H7 (cell line): ENCODE data around the gene ANKRD55. TPM values are rescaled to one million over a fixed set of nuclear protein-coding genes. Genes with fewer than 3 reads are reported as not detected.
"Not testable (repeated sequence)": the region's sequence is repeated elsewhere in the genome, so short reads cannot be mapped to it uniquely, and the experiment has no call there.

ENCODE experiments used
- DNase-seq: peaks from one replicate; pipeline ENCODE4 v3.0.0; 2012
- H3K27me3 ChIP-seq: 2 replicates; pipeline ENCODE4 v1.6.0; 2011; ENCODE audit warnings: mild to moderate bottlenecking, low read length; ENCODE audit not compliant: control insufficient read depth, insufficient read depth
- H3K36me3 ChIP-seq: replicated peaks from 2 replicates; pipeline ENCODE4 v1.5.1; 2011; ENCODE audit warnings: low read length; ENCODE audit not compliant: control insufficient read depth, insufficient read depth
- H3K4me3 ChIP-seq: 2 replicates; pipeline ENCODE4 v1.5.1; 2011; ENCODE audit warnings: low read depth, mild to moderate bottlenecking, control low read depth, low read length, moderate library complexity; ENCODE audit not compliant: insufficient read depth
- total RNA-seq: library from RNA; depleted of rRNA; stranded (reverse); fragments of >200 nt; shearing (Covaris generic); gene quantifications from 2 replicates; pipeline ENCODE4 v1.2.3, GENCODE V29; 2014

The ANKRD55 gene
- total RNA-seq, 1 experiment from 2014 or later = not detected

DNA sequence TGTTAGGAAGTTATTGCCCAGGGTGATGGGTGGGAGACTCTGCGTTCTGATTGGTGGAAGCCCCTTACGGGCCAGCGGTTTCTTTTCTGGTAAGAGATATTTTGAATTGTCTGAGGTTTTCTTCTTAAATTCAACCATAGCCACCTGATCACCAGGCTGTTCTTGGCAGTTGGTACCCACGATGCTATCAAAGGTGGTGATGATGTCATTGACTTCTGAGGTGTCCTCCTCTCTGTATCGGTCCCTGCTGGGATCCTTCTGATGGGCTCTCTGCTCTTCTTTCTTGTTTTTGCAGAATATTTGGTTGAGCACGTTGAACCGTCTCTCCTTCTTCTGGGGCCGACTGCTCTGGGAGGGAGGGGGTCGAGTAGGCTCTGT is 121.7 kb downstream of the ANKRD55 start:
- Histone ChIP-seq H3K27me3 (no peaks in the 10 kb centered on the region), H3K4me3 (no peak overlapping the region), H3K36me3 (no peaks in the 10 kb centered on the region)
- DNase-seq = no peak

DNA sequence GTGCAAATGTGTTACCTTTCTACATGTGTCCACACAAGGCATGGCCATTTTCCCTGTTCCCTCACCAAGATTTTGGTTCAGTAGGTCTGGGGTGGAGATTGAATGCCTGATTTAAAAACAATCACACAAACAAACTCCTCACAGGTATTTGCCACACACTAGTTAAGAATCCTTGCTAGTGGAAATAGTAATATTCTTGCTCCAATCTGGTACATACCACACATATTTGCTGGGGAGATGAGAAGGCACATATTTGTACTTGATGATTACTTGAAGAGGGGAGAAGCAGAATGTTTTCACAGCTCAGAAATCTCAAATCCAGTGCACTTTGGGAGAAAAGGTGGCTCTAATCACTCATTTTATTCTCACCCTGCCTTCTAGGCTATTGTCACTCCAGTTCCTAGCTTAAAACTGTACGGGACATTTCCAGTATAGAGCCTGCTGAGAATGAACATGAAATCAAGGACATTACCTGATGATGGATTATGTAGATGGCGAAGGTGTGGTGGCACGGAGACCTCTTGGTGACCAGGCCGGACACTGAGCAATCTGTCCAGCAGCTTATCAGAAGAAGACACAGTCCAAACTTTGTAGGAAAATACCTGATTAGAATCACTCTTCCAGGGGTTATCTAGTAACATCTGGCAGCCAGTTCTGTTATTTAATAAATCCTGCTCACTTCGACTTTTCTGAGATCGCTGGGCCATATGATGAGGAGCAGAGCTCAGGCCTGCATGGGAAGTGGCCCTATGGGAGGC is 122.3 kb downstream of the ANKRD55 start:
- no peak for DNase-seq

DNA sequence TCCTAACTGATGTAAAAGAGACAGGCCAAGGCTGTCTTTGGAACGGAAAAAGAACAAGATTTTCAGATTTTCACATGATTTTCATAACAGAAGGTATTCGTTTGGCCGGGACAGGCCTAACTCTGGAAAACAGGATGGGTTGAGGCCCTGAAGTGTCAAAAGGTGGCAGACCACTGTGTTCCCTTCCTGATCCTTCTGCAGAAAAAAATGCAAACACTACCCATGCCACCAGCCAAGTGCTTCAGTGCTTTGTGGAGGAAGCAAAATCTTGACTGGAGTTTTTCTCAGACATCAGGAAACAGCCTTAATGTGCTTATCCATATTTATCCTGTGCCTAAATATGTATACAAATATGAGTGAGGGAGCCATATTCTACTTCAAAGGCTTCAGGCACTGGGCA is 124.9 kb downstream of the ANKRD55 start:
- DNase-seq = no peak
- no peak overlapping the region for H3K4me3 ChIP-seq
- no peaks in the 10 kb centered on the region for H3K27me3 ChIP-seq
- H3K36me3 ChIP-seq = no peaks in the 10 kb centered on the region

More for the DNA sequence above, 122.3 kb downstream of the ANKRD55 start:
- H3K27me3 ChIP-seq = no peaks in the 10 kb centered on the region
- H3K4me3 ChIP-seq = no peak overlapping the region
- no peaks in the 10 kb centered on the region for H3K36me3 ChIP-seq

DNA sequence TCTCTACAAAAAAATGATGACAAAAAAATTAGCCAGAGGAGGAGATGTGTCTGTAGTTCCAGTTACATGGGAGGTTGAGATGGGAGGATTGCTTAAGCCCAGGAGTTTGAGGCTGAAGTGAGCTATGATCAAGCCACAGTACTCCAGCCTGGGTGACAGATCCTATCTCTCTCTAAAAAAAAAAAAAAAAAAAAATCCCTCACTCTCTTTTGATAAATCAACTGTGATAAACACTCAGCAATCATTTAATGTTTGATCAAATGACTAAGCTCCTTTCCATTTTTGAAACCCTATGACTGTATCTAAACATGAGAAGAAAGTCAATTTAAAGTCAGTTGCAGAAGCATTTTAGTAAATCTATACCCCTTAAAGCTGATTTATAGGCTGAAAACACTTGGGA is 126.3 kb downstream of the ANKRD55 start:
- Histone ChIP-seq H3K36me3 (no peaks in the 10 kb centered on the region), H3K27me3 (no peaks in the 10 kb centered on the region), H3K4me3 (no peak overlapping the region)
- DNase-seq = no peak

DNA sequence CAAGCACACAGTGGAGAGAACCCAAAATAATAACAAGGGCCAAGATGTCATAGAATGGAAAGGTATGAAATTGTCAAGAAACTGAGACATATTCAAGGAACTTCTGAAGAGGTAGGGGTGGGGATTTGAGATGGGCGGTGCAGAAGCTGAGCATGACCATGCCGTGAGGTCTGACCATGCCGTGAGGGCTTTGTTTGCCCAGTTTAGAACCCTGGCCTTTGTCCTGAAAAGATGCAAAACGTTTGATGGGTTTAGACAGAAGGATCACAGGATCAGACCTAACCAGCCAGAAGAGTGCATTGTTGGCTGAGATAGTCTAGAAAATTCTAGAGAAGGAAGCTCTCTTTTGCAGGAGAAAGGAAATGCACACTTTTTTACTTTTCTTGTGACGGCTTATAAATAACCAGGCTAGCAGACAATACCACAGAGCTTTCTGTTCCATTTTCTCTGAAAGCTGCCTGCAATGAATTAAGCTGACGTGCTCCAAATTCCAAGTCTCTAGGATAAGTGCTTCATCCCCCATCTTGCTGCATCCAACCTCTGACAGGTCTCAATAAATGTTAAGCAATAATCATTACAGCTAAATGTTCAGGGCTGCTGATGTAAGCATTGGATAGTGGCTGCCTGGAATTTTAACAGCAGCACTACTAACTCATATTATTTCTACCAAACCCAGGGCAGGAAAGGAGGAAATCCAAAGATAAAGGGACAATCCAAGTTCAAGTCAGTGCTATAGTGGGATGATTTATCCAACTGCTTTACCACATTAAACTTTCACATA is 127.4 kb downstream of the ANKRD55 start:
- Histone ChIP-seq H3K27me3 (no peaks in the 10 kb centered on the region), H3K4me3 (no peak overlapping the region), H3K36me3 (no peaks in the 10 kb centered on the region)
- no peak for DNase-seq

DNA sequence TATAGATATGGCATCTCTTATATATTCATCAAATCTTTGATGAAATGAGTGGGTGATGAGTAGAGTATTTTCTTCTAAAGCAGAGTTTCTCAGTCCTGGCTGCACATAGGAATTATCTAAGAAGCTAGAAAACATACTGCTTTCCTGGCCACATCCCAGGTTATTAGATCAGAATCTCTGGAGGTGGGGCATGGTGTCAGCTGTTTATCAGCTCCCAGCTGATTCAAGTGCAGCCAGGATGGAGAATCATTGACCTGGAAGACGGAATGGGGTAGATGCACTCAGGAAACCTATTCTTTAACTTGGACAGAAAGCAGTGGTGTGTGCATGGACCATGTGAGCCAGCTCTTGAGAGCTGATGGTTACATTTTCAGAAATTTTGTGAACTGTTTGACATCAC is 130.2 kb downstream of the ANKRD55 start:
- DNase-seq = no peak
- H3K27me3 ChIP-seq = no peaks in the 10 kb centered on the region
- no peak overlapping the region for H3K4me3 ChIP-seq
- no peaks in the 10 kb centered on the region for H3K36me3 ChIP-seq

DNA sequence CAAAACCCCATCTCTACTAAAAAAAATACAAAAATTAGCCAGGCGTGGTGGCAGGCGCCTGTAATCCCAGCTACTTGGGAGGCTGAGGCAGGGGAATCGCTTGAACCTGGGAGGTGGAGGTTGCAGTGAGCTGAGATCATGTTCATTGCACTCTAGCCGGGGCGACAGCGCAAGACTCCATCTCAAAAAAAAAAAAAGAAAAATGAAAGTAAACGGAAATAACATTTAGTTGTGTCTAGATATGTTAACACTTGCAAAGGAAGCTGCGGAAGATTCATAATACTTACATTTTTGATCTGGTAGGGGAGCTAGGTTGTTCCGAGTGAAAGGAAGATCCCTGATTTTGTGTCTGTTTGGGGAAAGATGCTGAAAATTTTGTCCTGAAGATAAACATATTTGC is 130.9 kb downstream of the ANKRD55 start:
- H3K27me3 ChIP-seq, H3K36me3 ChIP-seq, H3K4me3 ChIP-seq, DNase-seq: not testable (repeated sequence)

DNA sequence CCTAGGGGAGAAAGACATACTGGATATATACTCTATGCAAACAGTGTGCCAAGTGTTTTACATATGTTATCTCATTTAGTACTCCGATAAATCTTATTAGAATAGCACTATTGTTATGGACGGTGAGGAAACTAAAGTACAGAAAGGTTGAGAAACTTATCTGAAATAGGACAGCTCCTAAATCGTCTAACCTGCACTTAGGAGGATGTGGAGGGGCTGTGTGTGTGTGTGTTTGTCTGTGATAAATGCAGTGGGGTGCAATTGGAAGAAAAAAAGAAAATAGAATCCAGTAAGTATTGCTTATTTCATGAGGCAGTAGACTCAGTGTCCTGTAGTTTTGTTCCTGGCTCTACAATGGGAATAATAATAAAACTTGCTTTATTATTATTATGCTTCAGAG is 131.9 kb downstream of the ANKRD55 start:
- Histone ChIP-seq H3K27me3 (no peaks in the 10 kb centered on the region), H3K4me3 (no peak overlapping the region), H3K36me3 (no peaks in the 10 kb centered on the region)
- DNase-seq = no peak

DNA sequence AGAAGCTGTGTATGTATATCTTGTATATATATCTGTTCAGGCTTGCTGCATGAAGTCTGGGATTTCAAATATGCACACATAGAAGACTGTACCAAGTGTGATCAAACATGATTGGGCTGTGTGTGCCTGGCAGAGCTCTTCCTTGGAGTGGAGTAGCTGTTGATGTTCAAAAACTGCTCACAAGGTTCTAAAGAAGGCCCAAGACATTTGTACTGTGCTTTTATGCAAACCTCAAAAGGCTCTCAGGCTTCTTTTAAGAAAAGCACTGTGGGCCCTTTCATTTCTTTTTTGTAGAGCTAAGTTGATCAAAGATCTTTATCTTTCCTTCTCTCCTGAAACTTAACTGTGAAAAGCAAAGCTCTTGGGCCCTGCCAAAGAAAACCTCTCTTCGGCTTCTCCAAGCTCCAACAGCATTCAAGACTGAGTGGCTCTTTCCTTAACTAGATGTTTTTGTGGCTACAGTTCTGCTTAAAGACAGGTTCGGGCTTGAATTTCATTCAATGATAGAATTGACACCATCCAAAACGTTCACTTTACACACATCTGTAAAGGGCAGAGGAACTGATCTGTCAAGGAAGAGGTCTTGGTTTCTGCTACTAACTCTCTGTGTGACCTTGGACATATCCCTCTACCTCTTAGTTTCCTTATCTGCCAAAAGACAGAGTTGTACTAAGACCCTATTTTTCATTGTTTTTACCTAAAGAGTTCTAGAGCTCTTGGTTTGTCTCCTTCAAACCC is 132.5 kb downstream of the ANKRD55 start:
- no peaks in the 10 kb centered on the region for H3K36me3 ChIP-seq
- H3K27me3 ChIP-seq = no peaks in the 10 kb centered on the region
- DNase-seq = no peak
- no peak overlapping the region for H3K4me3 ChIP-seq

DNA sequence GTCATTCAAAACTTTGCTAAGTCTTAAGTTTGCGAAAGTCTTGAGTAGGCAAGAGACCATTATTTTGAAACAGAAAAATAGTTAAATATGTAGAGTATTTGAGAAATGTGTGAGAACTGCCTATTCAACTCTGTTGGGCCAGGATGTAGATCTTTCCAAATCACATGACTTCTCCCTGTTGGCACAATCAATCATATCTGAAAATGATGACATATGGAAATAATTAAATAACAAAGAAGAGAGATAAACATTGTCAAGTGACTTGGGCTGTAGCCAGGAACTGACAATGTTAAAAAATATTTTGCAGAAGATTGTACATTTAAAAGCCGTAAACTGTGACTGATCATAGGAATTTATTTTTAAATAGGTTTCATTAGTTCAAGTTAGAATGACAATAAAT is 133.8 kb downstream of the ANKRD55 start:
- DNase-seq = no peak
- H3K36me3 ChIP-seq = no peaks in the 10 kb centered on the region

DNA sequence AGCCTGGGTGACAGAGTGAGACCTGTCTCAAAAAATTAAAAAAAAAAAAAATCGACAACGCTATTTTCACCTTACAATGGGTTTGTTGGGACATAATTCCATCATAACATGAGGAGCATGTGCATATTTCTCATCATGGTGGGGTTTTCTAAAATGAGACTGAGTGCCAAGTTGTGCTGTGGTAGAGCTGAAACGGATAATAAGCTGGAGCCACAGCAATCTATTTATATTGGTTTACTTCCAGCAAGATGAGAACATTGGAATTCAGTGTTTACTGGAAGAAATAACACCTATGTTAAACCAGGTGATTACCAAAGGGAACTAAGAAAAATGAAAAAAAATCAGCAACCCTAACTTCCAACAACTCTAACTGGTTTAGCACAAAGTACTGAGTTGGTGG is 136.1 kb downstream of the ANKRD55 start:
- no peaks in the 10 kb centered on the region for H3K36me3 ChIP-seq
- no peak overlapping the region for H3K4me3 ChIP-seq
- DNase-seq = no peak
- H3K27me3 ChIP-seq = no peaks in the 10 kb centered on the region

More for the DNA sequence above, 133.8 kb downstream of the ANKRD55 start:
- no peak overlapping the region for H3K4me3 ChIP-seq
- H3K27me3 ChIP-seq = no peaks in the 10 kb centered on the region

DNA sequence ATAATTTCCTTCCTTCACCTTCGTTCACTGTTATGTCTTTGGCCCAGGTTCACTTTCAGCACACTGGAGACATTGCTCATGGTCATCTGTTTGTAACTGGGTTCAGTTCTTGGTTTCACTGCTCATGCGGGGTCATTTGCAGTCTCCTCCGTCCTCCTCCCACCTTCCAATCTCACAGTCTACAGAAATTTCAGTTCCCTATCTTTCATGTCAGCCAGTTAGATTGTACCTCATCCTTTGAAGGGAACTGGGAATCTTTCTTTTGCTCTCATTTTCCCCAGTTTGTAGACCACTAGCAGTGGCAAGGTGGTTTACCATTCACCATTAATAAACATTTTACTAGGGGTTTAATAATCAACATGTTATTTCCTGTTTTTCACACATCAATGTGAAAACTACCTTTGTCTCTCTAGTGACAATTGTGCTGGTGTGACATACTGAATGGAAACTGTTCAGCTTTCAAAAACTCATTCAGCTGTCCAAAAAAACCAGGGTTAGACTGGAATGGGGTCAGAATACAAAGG is 137.5 kb downstream of the ANKRD55 start:
- no peak for DNase-seq

DNA sequence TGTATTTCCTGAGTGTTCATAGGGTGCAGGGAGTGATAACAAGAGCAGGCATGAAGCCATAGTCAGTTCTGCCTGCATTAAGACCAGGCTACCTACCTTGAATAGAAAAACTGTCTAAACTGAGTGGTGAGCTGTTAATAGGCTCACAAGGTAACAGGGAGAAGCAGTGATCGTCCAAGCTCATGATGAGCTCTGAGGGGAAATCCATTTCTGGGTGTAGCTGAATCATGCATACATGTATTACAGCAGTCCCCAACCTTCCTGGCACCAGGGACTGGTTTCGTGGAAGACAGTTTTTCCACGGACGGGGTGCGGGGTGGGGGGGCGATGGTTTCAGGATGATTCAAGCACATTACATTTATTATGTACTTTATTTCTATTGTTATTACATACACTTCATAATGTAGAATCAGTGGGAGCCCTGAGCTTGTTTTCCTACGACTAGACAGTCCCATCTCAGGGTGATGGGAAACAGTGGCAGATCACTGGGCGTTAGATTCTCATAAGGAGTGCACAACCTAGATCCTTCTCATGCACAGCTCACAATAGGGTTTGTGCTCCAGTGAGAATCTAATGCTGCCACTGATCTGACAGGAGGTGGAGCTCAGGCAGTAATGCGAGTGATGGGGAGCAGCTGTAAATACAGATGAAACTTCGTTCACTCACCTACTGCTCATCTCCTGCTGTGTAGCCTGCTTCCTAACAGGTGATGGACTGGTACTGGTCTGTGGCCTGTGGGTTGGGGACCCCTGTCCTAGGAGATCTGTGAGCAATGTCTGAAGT is 138.4 kb downstream of the ANKRD55 start:
- Histone ChIP-seq H3K36me3 (no peaks in the 10 kb centered on the region), H3K27me3 (no peaks in the 10 kb centered on the region), H3K4me3 (no peak overlapping the region)
- no peak for DNase-seq

More for the DNA sequence above, 137.5 kb downstream of the ANKRD55 start:
- H3K27me3 ChIP-seq = no peaks in the 10 kb centered on the region
- no peak overlapping the region for H3K4me3 ChIP-seq
- no peaks in the 10 kb centered on the region for H3K36me3 ChIP-seq

DNA sequence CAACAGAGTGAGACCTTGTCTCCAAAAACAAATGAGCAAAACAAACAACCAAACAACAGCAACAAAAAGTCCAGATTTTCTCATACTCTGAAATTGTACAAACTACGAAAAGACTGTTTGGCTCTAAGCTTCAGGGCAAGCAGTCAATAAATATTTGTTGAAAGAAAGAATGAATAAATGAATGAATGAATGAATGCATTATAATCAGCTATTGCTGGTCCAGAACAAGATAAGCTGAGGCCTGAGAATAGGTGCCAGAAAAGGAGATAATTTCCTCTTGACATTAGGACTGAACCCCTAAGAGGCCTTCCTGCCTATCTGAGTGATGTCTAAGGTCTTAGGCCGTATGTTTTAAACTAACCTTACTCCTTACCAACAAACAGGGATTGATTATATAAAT is 139.2 kb downstream of the ANKRD55 start:
- Histone ChIP-seq H3K36me3 (no peaks in the 10 kb centered on the region), H3K4me3 (no peak overlapping the region), H3K27me3 (no peaks in the 10 kb centered on the region)
- no peak for DNase-seq
